PC-9 (cell line): ENCODE results near the gene MAGI3. TPM values are rescaled to one million over a fixed set of nuclear protein-coding genes. Genes with fewer than 3 reads are reported as not detected.

Source experiments
- BruUV-seq: library from RNA; stranded (reverse); fragments of 400-500 nt; replicated peaks from 2 replicates; lab custom pipeline; 2021; lab: Mats Ljungman, UMichigan
- CTCF ChIA-PET: fragments of 300-600 bp; sonication (Branson Sonifier 250); formaldehyde crosslinking; loops from one replicate; lab custom pipeline; 2022; ENCODE audit warnings: antibody characterized with exemption; lab: Charles Lee
- POLR2A ChIA-PET: fragments of 300-600 bp; sonication (Branson Sonifier 250); formaldehyde crosslinking; loops from one replicate; lab custom pipeline; 2022; ENCODE audit warnings: antibody characterized with exemption; ENCODE audit not compliant: unreplicated experiment; lab: Charles Lee
- DNase-seq, 2 experiments: peaks; one replicate each; pipeline versions ENCODE4 v3.0.0 to v3.0.0-alpha.2; 2015 to 2022; ENCODE audit warnings: mixed read lengths in 1 of 2
- H2AFZ ChIP-seq: fragments of 200-600 bp; sonication (generic); 2 replicates; pipeline ENCODE4 v1.8.1; 2017; ENCODE audit warnings: antibody characterized with exemption
- H3F3A ChIP-seq: fragments of 200-600 bp; sonication (generic); 2 replicates; pipeline ENCODE4 v1.8.1; 2017; ENCODE audit warnings: antibody characterized with exemption, mild to moderate bottlenecking, low read depth; ENCODE audit not compliant: insufficient read depth
- H3K27ac ChIP-seq: fragments of 200-600 bp; sonication (generic); 2 replicates; pipeline ENCODE4 v1.6.1; 2016; ENCODE audit warnings: mixed run types
- H3K27me3 ChIP-seq: fragments of 200-600 bp; sonication (generic); 2 replicates; pipeline ENCODE4 v1.6.1; 2016; ENCODE audit warnings: low read depth, mixed run types; ENCODE audit not compliant: insufficient read depth
- H3K36me3 ChIP-seq: fragments of 200-600 bp; sonication (generic); 2 replicates; pipeline ENCODE4 v1.6.1; 2016; ENCODE audit warnings: low read depth, mixed run types
- H3K4me1 ChIP-seq: fragments of 200-600 bp; sonication (generic); replicated peaks from 2 replicates; pipeline ENCODE4 v1.6.1; 2016; ENCODE audit warnings: mixed run types; ENCODE audit not compliant: insufficient read depth
- H3K4me2 ChIP-seq: fragments of 200-600 bp; sonication (generic); 2 replicates; pipeline ENCODE4 v1.6.1; 2017; ENCODE audit warnings: mixed run types
- H3K4me3 ChIP-seq: fragments of 200-600 bp; sonication (generic); 2 replicates; pipeline ENCODE4 v1.6.1; 2016; ENCODE audit warnings: mixed run types
- H3K79me2 ChIP-seq: fragments of 200-600 bp; sonication (generic); 2 replicates; pipeline ENCODE4 v1.6.1; 2017; ENCODE audit warnings: low read depth, mixed run types
- H3K9me2 ChIP-seq: fragments of 200-600 bp; sonication (generic); 2 replicates; pipeline ENCODE4 v1.8.1; 2017; ENCODE audit warnings: mild to moderate bottlenecking; ENCODE audit not compliant: insufficient read depth
- H3K9me3 ChIP-seq: fragments of 200-600 bp; sonication (generic); 2 replicates; pipeline ENCODE4 v1.8.1; 2016; ENCODE audit warnings: low read depth; ENCODE audit not compliant: insufficient read depth
- H4K20me1 ChIP-seq: fragments of 200-600 bp; sonication (generic); 2 replicates; pipeline ENCODE4 v1.8.1; 2017; ENCODE audit not compliant: insufficient read depth
- CTCF ChIP-seq: fragments of 200-600 bp; sonication (generic); conservative IDR thresholded peaks from 2 replicates; pipeline ENCODE4 v1.6.1; 2017; ENCODE audit warnings: mixed run types, antibody characterized with exemption, mild to moderate bottlenecking, moderate library complexity
- EZH2 ChIP-seq: fragments of 200-600 bp; sonication (generic); IDR thresholded peaks from 2 replicates; pipeline ENCODE4 v1.8.0; 2017; ENCODE audit warnings: antibody characterized with exemption, low read depth
- intact Hi-C: fragments of 100-400 bp; cut with micrococcal nuclease; formaldehyde crosslinking; loops from one replicate; pipeline ENCODE4 v1.10.0; 2022; ENCODE audit not compliant: unreplicated experiment
- total RNA-seq: library from RNA; stranded (reverse); gene quantifications from 2 replicates; pipeline ENCODE4 v1.2.3, GENCODE V29; 2021

MAGI3 gene
- total RNA-seq, 1 experiment from 2014 or later: 17.3 TPM

GRCh38 chr1:113665071-113665470 is 274.8 kb downstream of the MAGI3 start:
- ChIA-PET CTCF (no interaction called here), POLR2A (no interaction called here)
- H2AFZ ChIP-seq: no peak overlapping the region
- no peaks in the 10 kb centered on the region for H3K36me3 ChIP-seq
- no peak overlapping the region for H3K4me2 ChIP-seq
- H3K9me2 ChIP-seq: no peaks in the 10 kb centered on the region
- intact Hi-C loops: no loop called here
- H3K4me3 ChIP-seq: no peak overlapping the region
- no peaks in the 10 kb centered on the region for H3K4me1 ChIP-seq
- no peak overlapping the region for H3K27ac ChIP-seq
- no peaks in the 10 kb centered on the region for H3F3A ChIP-seq
- no TSS peak for BruUV-seq
- DNase-seq: no peak
- no peaks in the 10 kb centered on the region for H3K79me2 ChIP-seq
- no peaks in the 10 kb centered on the region for H4K20me1 ChIP-seq
- TF ChIP-seq EZH2: no peak
- no peaks in the 10 kb centered on the region for H3K9me3 ChIP-seq
- no peaks in the 10 kb centered on the region for H3K27me3 ChIP-seq

GRCh38 chr1:113666126-113666525 is 275.8 kb downstream of the MAGI3 start:
- Histone ChIP-seq H3K79me2 (no peaks in the 10 kb centered on the region), H3K27me3 (no peaks in the 10 kb centered on the region), H2AFZ (no peak overlapping the region), H3K27ac (no peak overlapping the region), H3K36me3 (no peaks in the 10 kb centered on the region), H3F3A (no peaks in the 10 kb centered on the region), H3K4me1 (no peaks in the 10 kb centered on the region), H3K4me3 (no peak overlapping the region), H3K4me2 (no peak overlapping the region), H3K9me2 (no peaks in the 10 kb centered on the region), H4K20me1 (no peaks in the 10 kb centered on the region), H3K9me3 (no peaks in the 10 kb centered on the region)
- no peak for DNase-seq
- ChIA-PET CTCF (no interaction called here), POLR2A (interaction anchor here (0.6 kb wide), 1 partner anchor 200 kb away, joined by 5 read pairs; no protein-coding TSS in a partner anchor)
- no peak for TF ChIP-seq CTCF
- TF ChIP-seq EZH2: no peak
- no TSS peak for BruUV-seq
- intact Hi-C loops: no loop called here

GRCh38 chr1:113669988-113670387 is 279.7 kb downstream of the MAGI3 start:
- H4K20me1 ChIP-seq: no peaks in the 10 kb centered on the region
- H3K9me2 ChIP-seq: no peaks in the 10 kb centered on the region
- no TSS peak for BruUV-seq
- H3K27me3 ChIP-seq: no peaks in the 10 kb centered on the region
- ChIA-PET POLR2A (no interaction called here), CTCF (no interaction called here)
- no peak for TF ChIP-seq EZH2
- no peak for TF ChIP-seq CTCF
- H3K4me1 ChIP-seq: peaks cover 9% of the 10 kb centered on the region
- DNase-seq: no peak
- no peak overlapping the region for H3K27ac ChIP-seq
- intact Hi-C loops: loop anchor here (10.0 kb wide), 2 partner anchors 215 to 275 kb away; partner anchors contain the start of gene MAGI3
- no peaks in the 10 kb centered on the region for H3K79me2 ChIP-seq
- no peak overlapping the region for H3K4me2 ChIP-seq
- no peak overlapping the region for H3K4me3 ChIP-seq
- H3K36me3 ChIP-seq: no peaks in the 10 kb centered on the region
- peaks cover 5% of the 10 kb centered on the region; the same call in 1 of the 2 replicates for H3F3A ChIP-seq
- H3K9me3 ChIP-seq: no peaks in the 10 kb centered on the region
- no peak overlapping the region for H2AFZ ChIP-seq

- no peaks in the 10 kb centered on the region for H3K36me3 ChIP-seq
- H3K9me3 ChIP-seq: no peaks in the 10 kb centered on the region
- H3K27ac ChIP-seq: no peak overlapping the region
- H3K4me1 ChIP-seq: peaks cover 15% of the 10 kb centered on the region
- no peaks in the 10 kb centered on the region for H4K20me1 ChIP-seq
- BruUV-seq: no TSS peak
- ChIA-PET POLR2A (no interaction called here), CTCF (no interaction called here)
- no peak for DNase-seq
- H3K4me2 ChIP-seq: no peak overlapping the region
- no peak overlapping the region for H3K4me3 ChIP-seq
- H3F3A ChIP-seq: peaks cover 10% of the 10 kb centered on the region; the same call in 1 of the 2 replicates
- H2AFZ ChIP-seq: no peak overlapping the region
- H3K9me2 ChIP-seq: no peaks in the 10 kb centered on the region
- no peaks in the 10 kb centered on the region for H3K27me3 ChIP-seq
- intact Hi-C loops: loop anchor here (10.0 kb wide), 2 partner anchors 216 to 276 kb away; partner anchors contain the start of gene MAGI3
- H3K79me2 ChIP-seq: no peaks in the 10 kb centered on the region
- TF ChIP-seq CTCF (no peak), EZH2 (no peak)
Observed at GRCh38 chr1:113670650-113671049, 280.3 kb downstream of the MAGI3 start.
